ENCODE data around the gene HOXA5.

GRCh38 chr7:27191161-27191731 is 47.8 kb upstream of the HOXA5 start:
- TF ChIP-seq GABPA (IDR thresholded peaks at IDR 0.05; ENCODE audit: low read depth): no peak
- TF ChIP-seq CTCF (IDR thresholded peaks at IDR 0.05; ENCODE audit: insufficient read depth, low read length): no peak

Measured in HL-60 (cell line).